Fibroblast of mammary gland (primary cell): ENCODE data around the gene OLIG3.

Experiments used
- DNase-seq: peaks from one replicate; pipeline ENCODE4 v3.0.0-alpha.2; 2010; ENCODE audit warnings: low read depth
- H3K4me3 ChIP-seq: 2 replicates; pipeline ENCODE4 v1.5.1; 2011; ENCODE audit warnings: low read depth, mild to moderate bottlenecking, low read length, moderate library complexity; ENCODE audit not compliant: control insufficient read depth
- CTCF ChIP-seq: conservative IDR thresholded peaks from 2 replicates; pipeline ENCODE4 v1.5.1; 2011; ENCODE audit warnings: low read depth, low read length, inconsistent platforms; ENCODE audit not compliant: control insufficient read depth, insufficient read depth

The OLIG3 gene

GRCh38 chr6:137487181-137487868 is 6.9 kb downstream of the OLIG3 start:
- no peak for DNase-seq
- no peak overlapping the region for H3K4me3 ChIP-seq
- no peak for TF ChIP-seq CTCF

GRCh38 chr6:137486416-137486815 is 7.8 kb downstream of the OLIG3 start:
- TF ChIP-seq CTCF, result no peak
- H3K4me3 ChIP-seq, result no peak overlapping the region
- DNase-seq, result no peak

- no peak for TF ChIP-seq CTCF
- H3K4me3 ChIP-seq, result no peak overlapping the region
These were observed 13.8 kb downstream of the OLIG3 start for GRCh38 chr6:137480431-137480830.

GRCh38 chr6:137475103-137475502 is 19.1 kb downstream of the OLIG3 start:
- H3K4me3 ChIP-seq, result no peak overlapping the region
- no peak for DNase-seq
- peak; percentile 17 for TF ChIP-seq CTCF

More at GRCh38 chr6:137480431-137480830, 13.8 kb downstream of the OLIG3 start:
- no peak for DNase-seq

GRCh38 chr6:137473598-137473997 is 20.6 kb downstream of the OLIG3 start:
- DNase-seq, result no peak
- no peak overlapping the region for H3K4me3 ChIP-seq
- TF ChIP-seq CTCF, result no peak

GRCh38 chr6:137472641-137473137 is 21.5 kb downstream of the OLIG3 start:
- H3K4me3 ChIP-seq, result no peak overlapping the region
- no peak for DNase-seq
- no peak for TF ChIP-seq CTCF
